Spleen (tissue), 11 donors: ENCODE data around the gene RBM23. TPM values are rescaled to one million over a fixed set of nuclear protein-coding genes. Genes with fewer than 3 reads are reported as not detected.

Experiments used
- DNase-seq: peaks from one replicate; pipeline ENCODE4 v3.0.0-alpha.2; 2020
- H3K27ac ChIP-seq, 8 donors: fragments of 200-600 bp; sonication (generic) in 7 of 8; 1 replicate in 4 of 8; 2 replicates in 4 of 8; pipeline versions ENCODE4 v1.5.0 to v1.8.0; 2016 to 2021; ENCODE audit warnings: inconsistent platforms in 4 of 8, mild to moderate bottlenecking in 4 of 8, moderate library complexity in 1 of 8
- H3K27me3 ChIP-seq, 7 donors: fragments of 200-600 bp; sonication (generic) in 6 of 7; replicated peaks in 1 of 7; 1 replicate in 4 of 7; 2 replicates in 3 of 7; pipeline versions ENCODE4 v1.5.0 to v1.8.0; 2016 to 2021; ENCODE audit warnings: inconsistent platforms in 3 of 7, mild to moderate bottlenecking in 1 of 7
- H3K36me3 ChIP-seq, 6 donors: fragments of 200-600 bp; sonication (generic) in 5 of 6; 1 replicate in 4 of 6; 2 replicates in 2 of 6; pipeline versions ENCODE4 v1.5.0 to v1.8.0; 2016 to 2021; ENCODE audit warnings: inconsistent platforms in 2 of 6
- H3K4me1 ChIP-seq, 6 donors: fragments of 200-600 bp; sonication (generic) in 5 of 6; 1 replicate in 3 of 6; 2 replicates in 3 of 6; pipeline versions ENCODE4 v1.5.0 to v1.8.0; 2016 to 2021; ENCODE audit warnings: inconsistent platforms in 3 of 6
- H3K4me3 ChIP-seq, 8 donors: fragments of 200-600 bp; sonication (generic) in 7 of 8; 1 replicate in 4 of 8; 2 replicates in 4 of 8; pipeline versions ENCODE4 v1.5.0 to v1.8.0; 2016 to 2021; ENCODE audit warnings: inconsistent platforms in 4 of 8, mild to moderate bottlenecking in 4 of 8, moderate library complexity in 2 of 8
- H3K9me3 ChIP-seq, 8 donors: fragments of 200-600 bp; sonication (generic) in 7 of 8; 1 replicate in 4 of 8; 2 replicates in 4 of 8; pipeline versions ENCODE4 v1.5.0 to v1.8.0; 2016 to 2021; ENCODE audit warnings: inconsistent platforms in 4 of 8
- POLR2A ChIP-seq, 3 donors: fragments of 450-650 bp; IDR thresholded peaks; one replicate each; pipeline ENCODE4 v1.5.1; 2017; ENCODE audit warnings: antibody characterized with exemption in 3 of 3, mild to moderate bottlenecking in 1 of 3
- POLR2AphosphoS5 ChIP-seq, 3 donors: sonication (generic); formaldehyde crosslinking; IDR thresholded peaks; one replicate each; pipeline ENCODE4 v1.5.1; 2017; ENCODE audit warnings: antibody characterized with exemption in 3 of 3
- WGBS, 5 donors: extraction: QIAGEN DNeasy Blood & Tissue Kit in 3 of 5; methylation state at CpG; one replicate each; pipeline versions ENCODE4 v1.1.5 to v1.1.7; 2013 to 2018; 5-methylcytosine and 5-hydroxymethylcytosine counted together
- intact Hi-C: fragments of 100-400 bp; cut with DNase I; formaldehyde crosslinking; loops from one replicate; pipeline ENCODE4 v1.15.0; 2023; ENCODE audit warnings: low total_unique reads
- polyA plus RNA-seq, 3 donors: library from polyadenylated mRNA; stranded (reverse); fragments of 200-250 nt; gene quantifications; one replicate each; pipeline ENCODE4 v1.2.1, GENCODE V29; 2013
- total RNA-seq, 7 donors: library from RNA; depleted of rRNA in 3 of 7; stranded (reverse); fragments of >200 nt in 3 of 7; fragmentation: NEBNext Ultra II Directional in 4 of 7; extraction: Animal tissue kit (Norgen Biotek cat#: 25700) in 4 of 7; gene quantifications; one replicate each; pipeline versions ENCODE4 v1.1.0 to v1.2.1, GENCODE V29; 2016 to 2021
- TF ChIP-seq, protein P1 (sequence below), 11 experiments: fragments of 200-600 bp in 7 of 11; fragments of 450-650 bp in 4 of 11; sonication (generic) in 4 of 11; IDR thresholded peaks in 8 of 11; conservative IDR thresholded peaks in 3 of 11; 1 replicate in 7 of 11; 2 replicates in 4 of 11; pipeline versions ENCODE4 v1.4.0 to v1.8.0; 2016 to 2021; ENCODE audit warnings: antibody characterized with exemption in 11 of 11, inconsistent platforms in 4 of 11, mild to moderate bottlenecking in 1 of 11
- donor health status: healthy with polysubstance abuse.
- donor health status: DM: no; HTN: no; CAD: no; lungs with moderate emphysema.
- donor health status: DM: no; HTN: no; CAD: no.
- donor health status: Bipolar disorder and iron deficiency.
- donor health status: healthy.
- donor health status: DM: no; HTN: no; CAD: no.
- donor health status: DM: yes; HTN: yes; CAD: no.

The RBM23 gene
- total and polyA plus RNA-seq, 10 donors, result 19.0 to 875 (median 93.2) TPM

DNA sequence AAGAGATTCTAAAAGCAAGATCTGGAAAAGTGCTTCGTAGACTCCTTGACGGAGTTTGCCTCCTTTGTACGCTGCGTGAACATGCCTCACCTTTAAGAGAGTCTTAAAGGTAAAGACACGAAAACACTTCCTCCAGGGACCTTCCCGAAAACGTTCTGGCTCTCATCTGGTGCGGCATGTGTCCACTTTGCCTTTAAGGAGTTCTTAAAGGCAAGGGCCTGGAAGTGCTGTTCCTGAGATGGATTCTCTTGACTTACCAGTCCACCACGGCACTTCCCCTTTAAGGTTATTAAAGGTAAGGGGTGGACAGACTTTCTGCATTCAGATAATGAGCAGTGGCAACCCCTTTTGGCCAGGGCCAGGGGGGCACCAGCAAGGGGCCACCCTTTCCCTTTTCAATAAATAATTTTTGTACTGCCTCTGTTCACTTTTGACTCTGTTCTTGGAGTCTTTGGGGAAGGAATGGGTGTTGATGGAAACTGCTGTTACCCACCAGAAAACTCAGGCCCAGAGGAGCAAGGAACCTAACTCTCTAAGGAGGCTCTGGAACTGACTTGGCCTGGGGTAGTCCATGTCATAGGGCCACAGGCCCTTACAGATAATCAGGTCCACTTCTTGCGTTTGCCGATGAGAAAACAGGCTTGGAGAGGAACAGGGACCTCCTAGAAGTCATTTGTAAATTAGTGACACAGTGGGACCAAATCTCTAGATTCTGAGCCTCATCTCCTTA is 31.5 kb downstream of the RBM23 start:
- peaks cover 13 to 65% (median 40%) of the 10 kb centered on the region in 6 donors for H3K4me1 ChIP-seq
- no peaks in the 10 kb centered on the region for H3K9me3 ChIP-seq
- 26 to 31% (median 28%) methylated on average over 11 of the region's 11 CpGs for WGBS, 5 donors
- DNase-seq, result no peak
- peaks cover 0 to 3% (median 0%) of the 10 kb centered on the region in 6 donors for H3K36me3 ChIP-seq
- peak overlapping the region; percentile 28 to 74 (median 54) for H3K4me3 ChIP-seq
- TF ChIP-seq POLR2A (IDR thresholded peaks at IDR 0.05) (no peak), POLR2AphosphoS5 (IDR thresholded peaks at IDR 0.05) (peak in 1 of 3 donors; percentile 65)
- TF ChIP-seq, protein P1, sequence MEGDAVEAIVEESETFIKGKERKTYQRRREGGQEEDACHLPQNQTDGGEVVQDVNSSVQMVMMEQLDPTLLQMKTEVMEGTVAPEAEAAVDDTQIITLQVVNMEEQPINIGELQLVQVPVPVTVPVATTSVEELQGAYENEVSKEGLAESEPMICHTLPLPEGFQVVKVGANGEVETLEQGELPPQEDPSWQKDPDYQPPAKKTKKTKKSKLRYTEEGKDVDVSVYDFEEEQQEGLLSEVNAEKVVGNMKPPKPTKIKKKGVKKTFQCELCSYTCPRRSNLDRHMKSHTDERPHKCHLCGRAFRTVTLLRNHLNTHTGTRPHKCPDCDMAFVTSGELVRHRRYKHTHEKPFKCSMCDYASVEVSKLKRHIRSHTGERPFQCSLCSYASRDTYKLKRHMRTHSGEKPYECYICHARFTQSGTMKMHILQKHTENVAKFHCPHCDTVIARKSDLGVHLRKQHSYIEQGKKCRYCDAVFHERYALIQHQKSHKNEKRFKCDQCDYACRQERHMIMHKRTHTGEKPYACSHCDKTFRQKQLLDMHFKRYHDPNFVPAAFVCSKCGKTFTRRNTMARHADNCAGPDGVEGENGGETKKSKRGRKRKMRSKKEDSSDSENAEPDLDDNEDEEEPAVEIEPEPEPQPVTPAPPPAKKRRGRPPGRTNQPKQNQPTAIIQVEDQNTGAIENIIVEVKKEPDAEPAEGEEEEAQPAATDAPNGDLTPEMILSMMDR (IDR thresholded peaks at IDR 0.05 in 8 of 11, conservative IDR thresholded peaks at IDR 0.05 in 3 of 11), result no peak
- H3K27ac ChIP-seq, result peak overlapping the region; percentile 61 to 88 (median 82)
- intact Hi-C loops, result no loop called here
- H3K27me3 ChIP-seq, result peaks cover 0 to 16% (median 0%) of the 10 kb centered on the region in 7 donors

DNA sequence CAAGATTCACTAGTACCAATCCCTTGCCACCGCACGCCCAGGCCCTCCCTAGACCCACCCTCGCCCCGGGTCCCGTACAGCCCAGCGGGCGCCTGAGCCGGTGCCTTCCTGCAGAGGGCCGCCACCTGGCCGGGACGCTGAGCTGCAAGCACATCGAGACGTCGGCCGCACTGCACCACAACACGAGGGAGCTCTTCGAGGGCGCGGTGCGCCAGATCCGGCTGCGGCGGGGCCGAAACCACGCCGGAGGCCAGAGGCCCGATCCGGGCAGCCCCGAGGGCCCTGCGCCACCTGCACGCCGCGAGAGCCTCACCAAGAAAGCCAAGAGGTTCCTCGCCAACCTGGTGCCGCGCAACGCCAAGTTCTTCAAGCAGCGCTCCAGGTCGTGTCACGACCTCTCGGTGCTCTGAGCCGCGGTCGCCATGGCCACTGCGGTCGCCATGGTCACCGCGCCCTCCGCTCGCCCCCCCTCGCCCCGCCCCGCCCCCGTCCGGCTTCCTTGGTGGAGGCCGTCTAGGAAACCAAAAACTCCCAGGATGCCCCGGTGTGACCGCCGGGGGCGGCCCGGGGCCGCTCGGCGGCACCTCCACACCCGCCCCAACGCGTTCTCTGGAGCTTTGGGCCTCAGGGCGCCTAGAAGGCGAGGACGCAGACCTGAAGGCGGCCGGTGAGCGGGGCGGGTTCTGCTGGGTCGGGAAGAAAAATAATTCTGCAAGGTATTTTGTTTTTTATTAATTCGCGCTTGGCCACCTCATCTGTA is 32.3 kb downstream of the RBM23 start:
- 3 to 9% (median 4%) methylated on average over 20 to 77 of the region's 77 CpGs for WGBS, 5 donors
- no peaks in the 10 kb centered on the region for H3K36me3 ChIP-seq
- peak overlapping the region; percentile 61 to 88 (median 82) for H3K27ac ChIP-seq
- intact Hi-C loops, result no loop called here
- peaks cover 0 to 20% (median 0%) of the 10 kb centered on the region in 7 donors for H3K27me3 ChIP-seq
- peak; percentile 94 for DNase-seq
- peaks cover 15 to 73% (median 45%) of the 10 kb centered on the region in 6 donors for H3K4me1 ChIP-seq
- peak overlapping the region; percentile 28 to 74 (median 54) for H3K4me3 ChIP-seq
- H3K9me3 ChIP-seq, result no peaks in the 10 kb centered on the region
- TF ChIP-seq POLR2AphosphoS5 (IDR thresholded peaks at IDR 0.05) (peak; percentile 56 to 76 (median 73)), POLR2A (IDR thresholded peaks at IDR 0.05) (peak in 1 of 3 donors; percentile 14)
- TF ChIP-seq, protein P1 (IDR thresholded peaks at IDR 0.05 in 8 of 11, conservative IDR thresholded peaks at IDR 0.05 in 3 of 11), result peak in 8 of 11 experiments; percentile 9 to 38 (median 18)

DNA sequence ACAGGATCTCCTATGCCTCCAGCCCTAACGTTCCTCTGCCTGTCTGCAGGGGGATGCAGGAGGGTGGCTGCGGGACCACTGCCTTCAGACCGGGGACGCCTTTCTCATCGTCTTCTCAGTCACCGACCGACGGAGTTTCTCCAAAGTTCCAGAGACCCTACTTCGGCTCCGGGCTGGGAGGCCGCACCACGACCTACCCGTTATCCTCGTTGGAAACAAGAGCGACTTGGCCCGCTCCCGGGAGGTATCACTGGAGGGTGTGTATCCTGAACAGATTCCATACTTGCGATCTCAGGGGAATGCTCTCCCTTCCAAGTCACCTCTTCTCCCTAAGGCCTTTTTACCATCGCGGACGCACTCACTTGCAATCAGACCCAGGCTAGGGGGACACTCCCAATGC is 33.0 kb downstream of the RBM23 start:
- intact Hi-C loops, result no loop called here
- no peak for TF ChIP-seq POLR2AphosphoS5 (IDR thresholded peaks at IDR 0.05)
- TF ChIP-seq, protein P1 (IDR thresholded peaks at IDR 0.05 in 8 of 11, conservative IDR thresholded peaks at IDR 0.05 in 3 of 11), result no peak
- no peak for TF ChIP-seq POLR2A (IDR thresholded peaks at IDR 0.05)
- H3K27ac ChIP-seq, result peak overlapping the region in 4 of 8 donors; percentile 80 to 88 (median 83)
- peaks cover 0 to 20% (median 0%) of the 10 kb centered on the region in 7 donors for H3K27me3 ChIP-seq
- H3K9me3 ChIP-seq, result no peaks in the 10 kb centered on the region
- H3K4me1 ChIP-seq, result peaks cover 15 to 75% (median 45%) of the 10 kb centered on the region in 6 donors
- peak; percentile 78 for DNase-seq
- H3K4me3 ChIP-seq, result peak overlapping the region in 5 of 8 donors; percentile 52 to 74 (median 56)
- peaks cover 0 to under 1% (median 0%) of the 10 kb centered on the region in 6 donors for H3K36me3 ChIP-seq
- 94 to 95% (median 94%) methylated on average over 21 of the region's 21 CpGs for WGBS, 5 donors
